ENCODE data around the gene ZBTB7A.
A peak's percentile ranks its signal among the peaks of the same experiment; 100 is the strongest.

The ZBTB7A gene

DNA sequence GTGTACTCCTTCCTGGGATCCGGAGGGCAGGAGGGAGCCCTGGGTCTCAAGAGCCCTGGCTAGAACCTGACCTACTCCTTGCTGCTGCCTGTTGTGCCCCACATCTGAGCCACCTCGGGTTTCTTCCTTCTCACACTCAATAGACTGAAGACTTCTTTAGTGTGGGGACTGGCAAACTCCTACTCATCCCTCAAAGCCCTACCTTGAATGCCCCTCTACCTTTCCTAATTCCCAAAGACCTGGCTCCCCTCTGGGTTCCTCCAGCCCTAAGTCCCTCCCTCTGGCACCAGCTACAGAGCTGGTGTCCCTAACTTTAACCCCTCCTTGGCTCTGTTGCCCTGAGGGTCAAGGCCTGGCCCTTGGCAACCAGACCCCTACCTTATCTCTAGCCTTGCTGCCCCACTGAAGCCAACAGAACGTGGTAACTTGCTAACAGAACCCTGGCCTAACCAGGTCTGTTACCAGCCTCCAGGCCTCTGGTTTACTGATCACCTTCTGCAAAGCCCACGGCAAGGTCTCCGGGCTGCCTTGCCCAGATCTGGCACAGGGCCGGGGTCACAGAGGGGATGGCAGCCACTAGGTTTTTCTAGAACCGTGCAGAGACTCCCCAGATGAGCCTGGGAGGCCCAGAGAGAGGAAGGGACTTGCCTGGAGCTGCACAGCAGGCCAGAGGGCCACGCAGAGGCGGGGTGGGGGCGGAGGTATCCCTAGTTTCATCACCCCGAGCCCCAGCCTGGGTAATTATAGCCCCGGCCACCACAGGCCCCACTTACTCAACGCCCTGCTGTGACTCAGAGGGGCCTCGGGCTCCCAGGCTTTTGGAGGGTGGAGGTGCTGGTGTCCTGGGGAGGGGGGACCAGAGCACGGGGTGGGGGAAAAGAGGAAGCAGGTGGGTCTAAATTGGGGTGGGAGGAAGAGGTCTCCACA lies 15.3 kb downstream of the ZBTB7A start:
- Histone ChIP-seq H3K27ac (ENCODE audit: low read length) (peak overlapping the region; percentile 46), H3K27me3 (ENCODE audit: control insufficient read depth in 1 of 2, insufficient read depth in 2 of 2, low read length in 2 of 2) (no peaks in the 10 kb centered on the region), H3K4me3 (ENCODE audit: low read length in 2 of 2) (no peak overlapping the region), H3K9ac (ENCODE audit: low read length in 2 of 2) (no peak overlapping the region), H3K4me1 (ENCODE audit: control insufficient read depth, insufficient read depth, low read length) (peaks cover 32% of the 10 kb centered on the region), H3K9me3 (ENCODE audit: control insufficient read depth in 2 of 2, low read length in 2 of 2) (no peaks in the 10 kb centered on the region), H3K36me3 (ENCODE audit: control insufficient read depth in 2 of 2, insufficient read depth in 2 of 2, low read length in 2 of 2) (peaks cover 28 to 30% of the 10 kb centered on the region in 2 donors)

DNA sequence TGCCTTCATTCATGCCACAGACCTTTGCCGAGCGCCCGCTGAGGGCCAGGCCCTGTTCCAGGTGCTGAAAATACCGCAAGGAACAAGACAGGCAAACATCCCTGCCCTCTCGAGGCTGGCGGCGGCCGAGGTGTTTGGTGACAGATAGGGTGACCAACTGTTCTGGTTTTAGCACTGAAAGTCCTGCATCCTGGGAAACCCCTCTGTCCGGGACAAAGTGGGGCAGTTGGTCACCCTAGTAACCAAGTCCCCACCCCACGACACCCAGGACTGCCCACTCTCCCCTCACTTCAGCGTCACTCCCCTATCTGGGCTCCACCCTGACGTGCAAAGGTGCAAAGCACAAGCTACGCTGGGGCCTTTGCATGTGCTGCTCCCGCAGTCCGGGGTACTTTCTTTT lies 17.3 kb downstream of the ZBTB7A start:
- no peak overlapping the region for H3K9ac ChIP-seq (ENCODE audit: low read length in 2 of 2)
- H3K27ac ChIP-seq (ENCODE audit: low read length), result no peak overlapping the region
- H3K27me3 ChIP-seq (ENCODE audit: control insufficient read depth in 1 of 2, insufficient read depth in 2 of 2, low read length in 2 of 2), result no peaks in the 10 kb centered on the region
- peaks cover 20 to 25% of the 10 kb centered on the region in 2 donors for H3K36me3 ChIP-seq (ENCODE audit: control insufficient read depth in 2 of 2, insufficient read depth in 2 of 2, low read length in 2 of 2)
- no peaks in the 10 kb centered on the region for H3K9me3 ChIP-seq (ENCODE audit: control insufficient read depth in 2 of 2, low read length in 2 of 2)
- H3K4me1 ChIP-seq (ENCODE audit: control insufficient read depth, insufficient read depth, low read length), result peaks cover 29% of the 10 kb centered on the region
- H3K4me3 ChIP-seq (ENCODE audit: low read length in 2 of 2), result no peak overlapping the region

DNA sequence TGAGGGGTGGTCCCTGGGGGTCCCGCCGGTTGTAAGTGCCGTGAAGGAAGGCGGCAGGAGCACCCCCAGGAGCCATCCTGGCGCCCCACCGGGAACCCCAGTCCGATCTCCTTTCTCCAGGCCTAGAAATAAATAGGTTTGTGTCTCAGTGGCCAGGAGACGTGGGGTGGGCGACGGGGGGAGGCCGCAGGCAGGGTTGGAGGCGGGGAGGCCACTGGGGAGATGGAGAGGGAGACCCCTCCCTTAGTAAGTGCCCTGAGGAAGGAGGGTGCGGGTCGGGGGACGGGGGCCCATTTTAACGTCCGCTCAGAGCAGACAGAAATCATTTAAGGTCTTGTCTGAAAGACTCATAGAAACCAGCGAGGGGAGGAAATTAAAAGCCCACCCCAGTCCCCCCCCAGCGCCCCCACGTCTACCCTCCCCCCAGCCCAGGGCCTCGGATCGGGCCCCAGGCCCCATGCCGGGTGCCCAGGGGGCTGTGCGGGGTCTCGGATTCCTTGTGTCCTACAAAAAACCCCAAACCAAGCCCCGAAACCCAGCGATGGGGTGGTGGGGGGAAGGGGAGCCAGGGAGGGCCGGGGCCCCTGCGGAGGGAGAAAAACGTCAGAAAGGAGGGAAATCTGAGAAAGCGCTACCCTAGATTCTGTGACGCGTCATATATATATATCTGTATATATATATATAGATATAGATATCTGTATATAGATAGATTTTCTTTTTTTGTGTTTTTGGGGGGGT lies 19.6 kb downstream of the ZBTB7A start:
- Histone ChIP-seq H3K4me3 (ENCODE audit: low read length in 2 of 2) (no peak overlapping the region), H3K27me3 (ENCODE audit: control insufficient read depth in 1 of 2, insufficient read depth in 2 of 2, low read length in 2 of 2) (no peaks in the 10 kb centered on the region), H3K9ac (ENCODE audit: low read length in 2 of 2) (no peak overlapping the region), H3K9me3 (ENCODE audit: control insufficient read depth in 2 of 2, low read length in 2 of 2) (no peaks in the 10 kb centered on the region), H3K4me1 (ENCODE audit: control insufficient read depth, insufficient read depth, low read length) (peaks cover 11% of the 10 kb centered on the region), H3K36me3 (ENCODE audit: control insufficient read depth in 2 of 2, insufficient read depth in 2 of 2, low read length in 2 of 2) (peaks cover 6 to 10% of the 10 kb centered on the region in 2 donors), H3K27ac (ENCODE audit: low read length) (no peak overlapping the region)

DNA sequence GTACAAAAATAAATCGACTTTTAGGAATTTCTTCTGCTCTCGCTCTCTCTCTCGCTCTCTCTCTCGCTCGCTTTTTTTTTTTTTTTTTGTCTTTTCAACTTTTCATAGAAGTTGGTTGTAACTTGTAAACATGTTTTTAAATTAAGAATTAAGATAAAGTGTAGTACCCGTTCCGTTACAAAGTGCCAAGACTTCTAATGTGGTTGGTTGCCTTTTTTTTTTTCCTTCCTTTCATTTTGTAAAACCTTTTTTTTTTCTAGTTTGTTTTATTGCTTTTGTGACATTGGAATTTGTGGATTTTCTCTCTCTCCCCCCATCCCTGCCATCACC lies 20.4 kb downstream of the ZBTB7A start:
- peaks cover 9% of the 10 kb centered on the region for H3K4me1 ChIP-seq (ENCODE audit: control insufficient read depth, insufficient read depth, low read length)
- no peak overlapping the region for H3K4me3 ChIP-seq (ENCODE audit: low read length in 2 of 2)
- H3K9ac ChIP-seq (ENCODE audit: low read length in 2 of 2), result no peak overlapping the region
- peaks cover 3 to 11% of the 10 kb centered on the region in 2 donors for H3K36me3 ChIP-seq (ENCODE audit: control insufficient read depth in 2 of 2, insufficient read depth in 2 of 2, low read length in 2 of 2)
- no peaks in the 10 kb centered on the region for H3K27me3 ChIP-seq (ENCODE audit: control insufficient read depth in 1 of 2, insufficient read depth in 2 of 2, low read length in 2 of 2)
- no peaks in the 10 kb centered on the region for H3K9me3 ChIP-seq (ENCODE audit: control insufficient read depth in 2 of 2, low read length in 2 of 2)
- H3K27ac ChIP-seq (ENCODE audit: low read length), result no peak overlapping the region

DNA sequence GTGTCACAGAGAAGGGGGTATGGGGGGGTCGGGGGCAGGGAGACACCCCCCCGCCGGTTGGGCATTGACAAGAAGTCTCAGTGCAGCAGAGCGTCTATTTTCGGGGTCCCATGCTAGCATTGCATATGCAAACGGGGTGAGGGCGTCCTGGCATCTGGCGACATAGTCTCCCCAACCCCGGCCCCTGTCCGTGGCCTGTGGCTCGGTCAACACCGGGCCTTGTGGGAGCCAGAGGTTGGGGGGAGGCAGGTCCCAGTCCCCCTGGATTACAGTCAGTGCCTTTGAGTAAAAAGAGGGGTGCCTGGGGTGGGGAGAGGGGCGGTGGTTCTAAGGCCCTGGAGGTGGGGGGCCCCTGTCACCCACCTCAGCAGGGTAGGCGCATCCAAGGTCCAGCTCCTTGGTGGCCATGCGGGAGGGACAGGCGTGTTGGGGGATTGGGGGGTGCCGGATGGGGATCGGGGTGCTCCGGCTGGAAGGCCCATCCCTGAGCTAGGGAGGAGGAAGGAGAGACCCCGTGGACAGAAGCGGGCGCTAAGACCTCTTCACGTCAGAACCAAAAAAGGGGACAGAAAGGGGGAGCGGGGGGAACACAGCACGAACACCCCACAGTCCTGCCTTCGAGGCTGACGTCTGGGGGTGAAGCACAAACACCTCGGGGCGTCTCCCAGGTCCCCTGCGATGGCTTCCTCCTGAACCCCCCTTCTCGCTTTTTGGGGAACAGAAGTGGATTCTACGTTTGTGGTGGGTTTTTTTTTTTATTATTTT lies 20.9 kb downstream of the ZBTB7A start:
- H3K4me1 ChIP-seq (ENCODE audit: control insufficient read depth, insufficient read depth, low read length), result peaks cover 9% of the 10 kb centered on the region
- H3K27ac ChIP-seq (ENCODE audit: low read length), result no peak overlapping the region

DNA sequence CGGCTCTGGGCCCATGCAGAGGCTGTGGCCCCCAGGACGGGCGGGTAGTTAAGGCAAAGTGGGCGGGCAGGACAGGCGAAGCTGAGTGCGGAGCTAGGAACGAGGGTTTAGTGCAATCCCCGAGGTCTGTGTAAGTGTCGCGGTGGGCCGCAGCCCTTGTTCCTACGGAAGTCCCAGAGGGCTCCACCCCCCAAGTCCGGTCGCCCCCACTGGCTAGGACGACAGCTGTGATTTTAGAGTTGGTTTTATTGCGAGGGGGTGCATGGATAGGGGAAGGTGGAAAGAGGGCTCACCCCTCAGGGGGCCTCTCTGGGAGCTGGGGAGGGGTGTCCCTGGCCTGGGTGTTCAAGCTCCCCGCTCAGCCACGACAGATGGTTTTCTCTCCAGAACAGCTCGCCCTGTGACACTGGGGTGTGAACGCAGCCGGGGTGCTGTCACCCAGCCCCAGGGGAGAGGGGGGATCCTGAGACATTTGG lies 21.7 kb downstream of the ZBTB7A start:
- no peaks in the 10 kb centered on the region for H3K9me3 ChIP-seq (ENCODE audit: control insufficient read depth in 2 of 2, low read length in 2 of 2)
- peaks cover 9% of the 10 kb centered on the region for H3K4me1 ChIP-seq (ENCODE audit: control insufficient read depth, insufficient read depth, low read length)
- no peak overlapping the region for H3K9ac ChIP-seq (ENCODE audit: low read length in 2 of 2)
- peaks cover 0 to 9% of the 10 kb centered on the region in 2 donors for H3K36me3 ChIP-seq (ENCODE audit: control insufficient read depth in 2 of 2, insufficient read depth in 2 of 2, low read length in 2 of 2)
- no peak overlapping the region for H3K27ac ChIP-seq (ENCODE audit: low read length)
- H3K27me3 ChIP-seq (ENCODE audit: control insufficient read depth in 1 of 2, insufficient read depth in 2 of 2, low read length in 2 of 2), result no peaks in the 10 kb centered on the region
- no peak overlapping the region for H3K4me3 ChIP-seq (ENCODE audit: low read length in 2 of 2)

More for the DNA sequence above, 20.9 kb downstream of the ZBTB7A start:
- Histone ChIP-seq H3K4me3 (ENCODE audit: low read length in 2 of 2) (no peak overlapping the region), H3K27me3 (ENCODE audit: control insufficient read depth in 1 of 2, insufficient read depth in 2 of 2, low read length in 2 of 2) (no peaks in the 10 kb centered on the region), H3K9me3 (ENCODE audit: control insufficient read depth in 2 of 2, low read length in 2 of 2) (no peaks in the 10 kb centered on the region), H3K9ac (ENCODE audit: low read length in 2 of 2) (no peak overlapping the region), H3K36me3 (ENCODE audit: control insufficient read depth in 2 of 2, insufficient read depth in 2 of 2, low read length in 2 of 2) (peaks cover 0 to 13% of the 10 kb centered on the region in 2 donors)

DNA sequence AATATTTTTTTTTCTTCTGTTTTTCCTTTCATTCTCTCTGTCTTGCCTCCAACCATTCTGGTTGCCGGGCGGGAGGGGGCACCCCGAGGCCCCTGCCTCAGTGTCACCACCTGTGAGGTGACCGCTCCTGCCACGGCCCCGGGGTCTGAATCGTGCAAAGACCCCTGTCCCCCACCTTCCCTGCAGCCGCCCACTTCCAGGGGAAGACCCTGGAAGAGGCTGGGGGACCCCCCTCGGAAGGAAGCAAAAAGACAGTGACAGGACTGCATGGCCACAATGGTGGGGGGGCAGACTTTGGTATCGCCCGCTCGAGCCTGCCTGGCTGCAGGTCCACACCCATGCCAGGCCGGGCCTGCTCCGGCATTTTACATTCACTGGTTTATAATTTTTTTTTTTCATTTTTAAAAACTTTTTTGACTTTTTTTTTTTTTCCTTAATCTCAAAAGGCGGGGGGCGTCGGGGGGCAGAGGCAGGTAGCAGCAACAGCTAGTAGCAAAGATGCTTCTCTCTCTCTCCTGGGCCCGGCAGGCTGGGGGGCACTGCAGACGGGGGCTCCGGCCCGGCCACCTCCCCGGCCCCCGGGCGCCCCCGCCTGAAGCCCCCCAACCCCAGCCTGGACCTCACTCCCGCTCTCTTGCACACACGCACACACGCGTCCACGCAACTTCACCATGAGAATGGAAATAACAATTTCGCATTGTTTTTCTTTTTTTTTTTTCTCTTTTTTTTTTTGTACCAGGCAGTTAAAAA lies 22.6 kb downstream of the ZBTB7A start:
- Histone ChIP-seq H3K4me3 (ENCODE audit: low read length in 2 of 2) (no peak overlapping the region), H3K9me3 (ENCODE audit: control insufficient read depth in 2 of 2, low read length in 2 of 2) (no peaks in the 10 kb centered on the region), H3K27ac (ENCODE audit: low read length) (no peak overlapping the region), H3K36me3 (ENCODE audit: control insufficient read depth in 2 of 2, insufficient read depth in 2 of 2, low read length in 2 of 2) (peaks cover 0 to 5% of the 10 kb centered on the region in 2 donors), H3K9ac (ENCODE audit: low read length in 2 of 2) (no peak overlapping the region), H3K27me3 (ENCODE audit: control insufficient read depth in 1 of 2, insufficient read depth in 2 of 2, low read length in 2 of 2) (no peaks in the 10 kb centered on the region), H3K4me1 (ENCODE audit: control insufficient read depth, insufficient read depth, low read length) (peaks cover 3% of the 10 kb centered on the region)

DNA sequence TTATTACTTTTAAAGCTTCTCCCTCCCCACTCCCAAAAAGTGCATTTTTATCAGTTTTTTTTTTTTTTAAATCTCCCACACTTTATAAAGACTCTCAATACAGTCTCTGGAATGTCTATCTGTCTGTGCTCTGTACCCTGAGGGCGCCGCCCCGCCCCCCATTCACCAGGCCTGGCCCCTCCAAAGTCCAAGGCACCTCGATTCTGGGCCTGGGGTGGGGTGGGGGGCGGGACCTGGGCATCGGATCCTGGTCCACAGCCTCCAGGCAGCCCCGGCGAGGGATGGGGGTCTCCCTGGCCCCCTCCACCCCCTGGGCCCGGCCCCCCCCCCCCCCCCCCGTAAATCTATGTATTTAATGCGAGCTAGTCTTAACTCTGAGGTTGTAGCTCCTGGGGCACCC lies 23.3 kb downstream of the ZBTB7A start:
- H3K9ac ChIP-seq (ENCODE audit: low read length in 2 of 2), result no peak overlapping the region
- H3K9me3 ChIP-seq (ENCODE audit: control insufficient read depth in 2 of 2, low read length in 2 of 2), result no peaks in the 10 kb centered on the region
- peaks cover 3% of the 10 kb centered on the region for H3K4me1 ChIP-seq (ENCODE audit: control insufficient read depth, insufficient read depth, low read length)
- no peaks in the 10 kb centered on the region for H3K27me3 ChIP-seq (ENCODE audit: control insufficient read depth in 1 of 2, insufficient read depth in 2 of 2, low read length in 2 of 2)
- peaks cover 0 to 5% of the 10 kb centered on the region in 2 donors for H3K36me3 ChIP-seq (ENCODE audit: control insufficient read depth in 2 of 2, insufficient read depth in 2 of 2, low read length in 2 of 2)
- no peak overlapping the region for H3K27ac ChIP-seq (ENCODE audit: low read length)
- H3K4me3 ChIP-seq (ENCODE audit: low read length in 2 of 2), result no peak overlapping the region

DNA sequence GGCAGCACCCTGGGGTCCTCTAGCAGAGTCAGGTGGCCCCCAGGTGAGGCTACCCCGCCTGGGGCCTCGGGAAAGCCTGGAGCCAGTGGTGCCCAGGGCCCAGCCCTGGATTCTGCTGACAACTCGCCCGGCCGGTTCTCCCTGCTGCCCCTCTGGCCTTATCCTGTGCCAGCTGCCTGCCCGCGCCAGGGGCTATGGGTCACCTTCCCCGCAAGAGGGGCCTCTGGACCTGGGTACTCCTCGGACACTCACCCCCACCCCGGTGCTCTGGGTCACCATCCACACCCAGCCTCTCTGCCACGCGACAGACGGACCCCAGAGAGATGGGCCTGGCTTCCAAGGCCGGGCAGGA lies 24.0 kb downstream of the ZBTB7A start:
- Histone ChIP-seq H3K27me3 (ENCODE audit: control insufficient read depth in 1 of 2, insufficient read depth in 2 of 2, low read length in 2 of 2) (no peaks in the 10 kb centered on the region), H3K27ac (ENCODE audit: low read length) (peak overlapping the region; percentile 11), H3K9ac (ENCODE audit: low read length in 2 of 2) (no peak overlapping the region)

More for the DNA sequence above, 24.0 kb downstream of the ZBTB7A start:
- peaks cover 3% of the 10 kb centered on the region for H3K4me1 ChIP-seq (ENCODE audit: control insufficient read depth, insufficient read depth, low read length)
- no peak overlapping the region for H3K4me3 ChIP-seq (ENCODE audit: low read length in 2 of 2)
- H3K9me3 ChIP-seq (ENCODE audit: control insufficient read depth in 2 of 2, low read length in 2 of 2), result no peaks in the 10 kb centered on the region
- H3K36me3 ChIP-seq (ENCODE audit: control insufficient read depth in 2 of 2, insufficient read depth in 2 of 2, low read length in 2 of 2), result peaks cover 0 to 5% of the 10 kb centered on the region in 2 donors
